GM18502 (cell line): Measurements from ENCODE around the gene ZW10.
"Not testable (repeated sequence)": the region's sequence is repeated elsewhere in the genome, so short reads cannot be mapped to it uniquely, and the experiment has no call there.

Experiments used
- ATAC-seq: cut with Tn5 transposase; IDR thresholded peaks from one replicate; pipeline ENCODE4 v1.9.1; 2021; ENCODE audit warnings: mild to moderate bottlenecking; ENCODE audit not compliant: unreplicated experiment, poor library complexity

ZW10 gene

DNA sequence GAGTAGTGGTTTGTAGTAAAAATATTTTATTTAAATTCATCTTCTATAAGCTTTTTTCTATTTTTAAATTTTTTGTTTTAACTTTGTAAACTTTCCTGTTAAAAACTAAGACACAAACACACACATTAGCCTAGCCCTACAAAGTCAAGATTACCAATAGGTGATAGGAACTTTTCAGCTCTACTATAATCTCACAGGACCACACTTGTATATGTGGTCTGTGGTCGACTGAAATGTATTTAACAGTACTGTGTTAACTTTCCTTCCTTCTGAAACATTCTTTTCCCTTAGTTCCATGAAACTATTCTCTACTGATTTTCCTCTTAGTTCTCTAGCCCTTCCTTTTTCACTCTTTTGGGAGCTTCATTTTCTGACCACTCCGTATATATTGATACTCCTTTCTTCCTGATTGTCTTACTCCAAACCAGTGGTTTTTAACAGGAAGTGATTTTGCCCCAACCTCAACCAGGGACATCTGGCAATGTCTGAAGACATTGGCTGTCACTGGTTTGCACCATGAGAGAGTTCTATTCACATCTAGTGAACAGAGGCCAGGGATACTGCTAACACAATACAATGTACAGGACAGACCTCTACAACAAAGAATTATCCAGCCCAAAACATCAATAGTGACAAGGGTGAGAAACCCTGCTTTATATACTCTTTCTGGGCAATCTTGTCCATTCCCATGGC, 8.8 kb downstream of the ZW10 start:
- ATAC-seq = no peak

DNA sequence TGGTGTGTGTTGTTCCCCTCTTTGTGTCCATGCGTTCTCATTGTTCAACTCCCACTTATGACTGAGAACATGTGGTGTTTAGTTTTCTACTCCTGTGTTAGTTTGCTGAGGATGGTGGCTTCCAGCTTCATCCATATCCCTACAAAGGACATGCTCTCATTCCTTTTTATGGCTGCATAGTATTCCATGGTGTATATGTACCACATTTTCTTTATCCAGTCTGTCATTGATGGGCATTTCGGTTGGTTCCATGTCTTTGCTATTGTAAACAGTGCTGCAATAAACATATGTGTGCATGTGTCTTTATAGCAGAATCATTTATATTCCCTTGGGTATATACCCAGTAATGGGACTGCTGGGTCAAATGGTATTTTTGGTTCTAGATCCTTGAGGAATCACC, 10.5 kb downstream of the ZW10 start:
- ATAC-seq = not testable (repeated sequence)

DNA sequence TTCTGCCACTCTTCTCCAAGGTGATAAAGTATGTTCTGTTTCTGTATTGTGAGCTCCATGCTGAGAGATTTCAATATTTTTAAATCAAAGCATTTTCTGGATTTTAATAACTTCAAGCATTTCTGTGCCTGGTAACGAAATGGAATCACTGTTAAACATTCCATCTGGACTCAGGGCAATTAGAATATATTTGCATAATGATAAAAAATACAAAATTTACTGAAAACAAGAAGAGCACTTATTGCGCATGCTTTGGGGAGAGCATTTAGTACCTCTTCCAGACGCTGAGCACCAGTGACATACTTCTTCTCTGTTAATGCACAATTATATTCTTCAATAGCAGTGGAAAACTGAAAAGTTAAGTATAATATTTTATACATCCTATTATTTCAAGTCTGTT, 13.3 kb downstream of the ZW10 start:
- no peak for ATAC-seq

DNA sequence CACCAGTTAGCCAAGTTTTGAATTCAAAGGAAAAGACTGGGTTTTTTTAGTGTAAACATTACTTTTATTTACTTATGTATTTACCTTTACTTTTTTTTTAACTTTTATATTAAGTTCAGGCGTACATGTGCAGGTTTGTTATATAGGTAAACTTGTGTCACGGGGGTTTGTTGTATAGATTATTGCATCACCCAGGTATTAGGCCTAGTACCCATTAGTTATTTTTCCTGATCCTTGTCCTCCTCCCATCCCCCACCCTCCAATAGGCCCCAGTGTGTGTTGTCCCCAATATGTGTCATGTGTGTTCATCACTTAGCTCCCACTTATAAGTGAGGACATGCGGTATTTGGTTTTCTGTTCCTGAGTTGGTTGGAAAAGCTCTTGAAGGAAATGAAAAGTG, 20.6 kb downstream of the ZW10 start:
- no peak for ATAC-seq

DNA sequence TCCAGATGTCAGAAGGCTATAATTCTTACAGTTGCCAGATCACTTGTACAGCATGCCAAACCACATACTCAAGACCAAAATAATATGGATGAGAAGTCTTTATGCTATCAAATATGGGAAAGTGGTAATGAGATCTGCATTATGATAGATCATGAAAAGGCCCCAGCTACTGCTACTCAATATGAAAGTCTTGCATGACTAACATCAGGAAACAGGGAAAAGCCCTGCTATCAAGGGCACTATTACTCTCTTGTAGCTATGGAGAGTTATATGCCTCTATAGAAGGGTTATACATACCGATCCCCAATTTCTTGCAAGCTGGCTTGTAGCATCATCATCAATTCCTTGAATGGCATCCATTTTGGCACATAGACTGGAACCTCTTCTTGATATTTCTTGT, 37.2 kb downstream of the ZW10 start:
- ATAC-seq = no peak

DNA sequence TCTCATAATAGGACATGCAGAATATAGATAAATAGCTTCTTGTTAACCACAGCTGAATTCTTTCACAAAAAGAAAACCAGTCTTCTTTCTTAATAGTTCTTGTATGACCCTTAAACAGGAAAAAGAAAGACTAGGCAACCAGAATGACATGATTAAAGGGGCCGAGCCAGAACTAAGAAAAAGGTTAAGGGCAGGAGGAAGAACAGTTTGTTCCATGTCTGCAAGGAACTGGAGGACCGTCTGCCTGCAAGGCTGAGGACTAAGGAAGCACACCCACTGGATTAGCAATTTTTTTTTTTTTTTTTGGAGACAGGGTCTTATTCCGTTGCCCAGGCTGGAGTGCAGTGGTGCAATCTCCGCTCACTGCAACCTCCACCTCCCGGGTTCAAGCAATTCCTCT, 41.4 kb downstream of the ZW10 start:
- ATAC-seq = no peak

DNA sequence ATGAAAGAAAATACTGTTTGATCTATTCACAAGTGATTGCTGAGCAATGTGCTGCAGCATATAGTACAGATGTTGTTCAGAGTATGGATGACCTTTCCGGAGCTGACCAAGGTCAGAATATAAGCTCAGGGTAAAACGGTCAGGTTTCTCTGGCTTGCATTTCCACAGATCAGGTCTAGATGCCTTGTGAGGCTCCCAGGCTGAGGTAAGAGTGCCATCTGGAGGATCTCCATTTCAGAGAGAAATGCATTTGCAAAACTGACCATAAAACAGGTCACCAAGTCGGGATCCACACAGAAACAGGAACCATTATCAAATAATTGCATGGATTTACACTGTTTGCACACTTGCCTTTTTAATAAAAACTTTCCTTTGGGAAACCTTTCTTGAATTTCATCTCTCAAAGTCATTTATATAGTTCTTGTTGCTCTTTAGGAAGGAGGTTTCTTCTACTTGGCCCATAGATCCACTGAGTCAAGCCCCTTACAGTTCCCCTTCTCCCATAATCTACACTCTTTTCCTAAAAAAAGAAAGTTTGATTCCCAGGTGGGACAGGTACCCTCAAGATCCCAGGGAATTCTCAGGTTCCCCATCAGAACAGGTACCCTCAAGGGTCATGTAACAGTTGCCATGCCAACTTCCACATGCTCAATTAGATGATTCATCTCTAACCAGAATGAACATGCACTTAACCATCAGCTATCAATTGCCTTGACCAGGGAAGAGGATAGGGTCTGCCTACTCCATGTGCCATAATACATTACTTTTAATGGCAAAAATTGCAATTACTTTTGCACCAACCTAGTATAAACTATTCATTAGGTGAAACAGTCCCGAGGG, 42.4 kb downstream of the ZW10 start:
- ATAC-seq = no peak

DNA sequence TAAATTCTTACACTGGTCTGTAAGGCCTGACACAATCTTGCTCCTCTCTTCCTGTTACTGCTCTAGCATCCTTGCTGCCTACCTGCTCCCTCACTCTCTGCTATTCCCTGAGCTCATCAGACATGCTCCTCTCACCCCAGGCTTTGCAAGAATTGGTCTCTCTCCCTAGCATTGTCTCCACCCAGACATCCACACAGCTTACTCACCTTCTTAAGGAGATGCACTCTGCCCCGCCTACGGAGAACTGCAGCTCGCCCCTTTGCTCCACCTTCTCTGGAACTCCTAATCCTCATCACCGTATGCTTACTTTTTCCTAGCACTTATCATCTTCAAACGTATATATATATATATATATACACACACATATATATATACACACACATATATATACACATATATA, 44.0 kb downstream of the ZW10 start:
- ATAC-seq = no peak

DNA sequence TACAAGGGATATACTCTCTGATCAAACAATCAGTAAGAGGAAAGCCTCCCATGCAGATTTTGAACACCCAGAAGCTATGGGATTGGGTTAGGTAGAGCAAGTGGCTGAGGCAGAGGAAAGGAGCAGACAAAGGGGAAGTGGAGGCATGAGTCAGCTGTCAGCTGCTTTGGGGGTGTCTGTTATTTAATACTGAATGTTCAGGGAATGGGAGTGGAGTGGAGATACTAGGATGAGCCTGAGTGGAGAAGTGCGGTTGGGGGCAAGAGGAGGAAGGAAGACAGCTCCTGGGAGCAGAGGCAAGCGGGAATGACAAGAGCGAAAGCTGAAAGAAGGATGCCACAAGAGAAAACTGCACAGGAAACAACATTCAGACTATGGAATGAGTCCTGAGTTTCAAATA, 44.7 kb downstream of the ZW10 start:
- no peak for ATAC-seq

DNA sequence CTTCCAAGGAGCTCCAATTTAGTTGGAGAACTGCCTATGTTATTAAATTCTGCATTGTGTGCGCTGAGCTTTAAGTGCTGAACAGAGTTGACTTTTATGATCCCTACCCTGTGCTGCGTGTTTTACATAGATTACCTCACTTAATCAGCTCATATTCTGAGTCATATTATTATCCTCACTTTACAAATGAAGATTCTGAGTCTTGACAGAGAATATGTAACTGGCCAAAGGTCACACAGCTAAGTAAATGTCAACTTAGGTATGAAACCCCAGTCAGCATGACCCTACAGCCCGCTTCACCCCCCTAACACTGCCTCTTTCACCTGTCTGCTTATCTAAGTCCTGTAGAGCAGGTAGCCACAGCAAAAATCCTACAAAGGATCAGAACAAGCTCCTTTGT, 47.6 kb downstream of the ZW10 start:
- no peak for ATAC-seq

DNA sequence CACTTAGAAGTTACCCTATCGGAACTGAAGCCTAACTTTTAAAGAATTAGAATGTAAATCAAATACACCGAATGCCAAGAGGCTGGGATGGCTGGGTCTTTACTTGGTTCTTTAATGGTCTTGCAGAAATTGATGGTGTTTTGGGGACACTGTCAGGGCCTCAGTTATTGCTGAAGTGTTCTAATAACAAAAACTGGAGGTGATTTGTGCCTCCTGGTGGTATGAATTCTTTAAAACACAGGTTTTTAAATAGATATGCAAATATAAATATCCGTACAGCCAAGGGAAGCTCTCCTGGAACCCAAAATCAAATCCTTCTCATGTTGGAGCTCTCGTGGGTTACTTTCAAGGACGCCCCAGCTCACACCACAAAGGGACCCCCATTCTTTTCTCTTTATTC, 48.1 kb downstream of the ZW10 start:
- ATAC-seq = no peak

DNA sequence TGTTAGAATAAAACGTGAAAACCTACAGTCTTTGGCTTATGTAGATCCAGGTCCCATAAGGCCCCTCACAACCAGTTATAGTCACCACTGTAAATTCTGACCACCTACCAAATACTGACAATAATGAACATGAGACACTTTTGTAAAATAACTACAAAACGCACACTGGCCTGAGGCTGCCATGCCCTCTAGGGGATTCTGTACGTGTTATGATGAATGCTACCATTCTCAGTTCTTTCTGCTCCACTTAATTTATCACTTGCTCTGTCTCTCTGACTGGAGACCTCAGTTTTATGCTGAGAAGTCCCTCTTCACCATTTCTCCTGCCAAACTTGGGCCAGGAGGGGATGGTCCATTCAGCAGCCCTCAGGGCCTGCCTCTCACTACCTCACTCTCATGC, 48.7 kb downstream of the ZW10 start:
- no peak for ATAC-seq

DNA sequence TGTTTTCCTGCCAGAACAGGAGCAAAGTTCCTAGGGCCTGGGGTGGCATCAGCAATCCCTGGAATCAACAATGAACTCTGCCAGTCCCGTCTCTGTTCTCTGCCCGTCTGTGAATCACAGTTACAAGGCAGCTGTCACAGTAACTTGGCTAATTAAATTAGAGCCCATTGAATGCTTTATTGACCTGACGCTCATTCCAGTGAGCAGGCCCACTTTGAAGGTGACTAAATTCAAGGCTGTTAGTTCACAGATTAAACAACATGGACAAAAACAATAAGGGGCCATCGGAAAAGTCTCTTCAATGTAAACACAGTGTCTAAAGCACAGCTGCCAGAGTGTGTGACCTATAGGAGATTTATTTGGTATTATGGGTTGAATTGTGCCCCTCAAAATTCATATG, 49.7 kb downstream of the ZW10 start:
- no peak for ATAC-seq

DNA sequence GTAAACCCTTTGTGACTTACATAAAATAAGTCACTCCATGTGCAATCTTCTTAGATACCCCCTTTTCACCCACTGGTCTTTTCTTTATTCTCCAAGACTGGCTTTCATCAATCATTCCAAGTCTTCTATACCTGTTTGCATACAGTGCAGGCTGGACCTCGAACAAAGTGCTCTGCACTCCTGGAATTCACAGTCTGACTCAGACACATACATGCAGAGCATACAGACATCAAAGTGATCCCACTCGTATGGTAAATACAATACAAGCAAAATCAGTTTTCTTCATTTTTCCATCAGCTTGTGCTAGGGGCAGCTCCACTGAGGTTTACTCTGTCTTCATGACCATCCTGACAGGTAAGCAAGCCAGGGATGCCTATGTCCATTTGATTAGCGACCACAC, 50.6 kb downstream of the ZW10 start:
- no peak for ATAC-seq

DNA sequence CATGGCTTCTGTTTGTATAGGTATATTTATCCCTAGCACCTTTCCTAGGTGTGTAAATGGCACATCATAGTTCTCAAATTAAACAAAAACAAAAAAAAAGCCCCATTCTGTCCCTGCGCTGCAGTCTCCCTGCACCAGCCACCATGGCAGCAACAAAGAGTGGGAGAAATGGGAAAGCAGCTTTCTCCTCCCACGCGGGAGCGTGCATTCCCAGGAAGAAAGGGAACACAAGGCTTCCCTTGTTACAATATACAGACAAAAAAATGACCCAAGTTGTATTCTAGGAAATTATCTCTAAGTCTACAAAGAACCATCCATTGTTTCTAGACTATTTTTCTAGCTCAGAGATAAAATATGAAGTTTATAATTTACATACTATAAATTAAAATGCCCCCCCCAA, 51.3 kb downstream of the ZW10 start:
- no peak for ATAC-seq

DNA sequence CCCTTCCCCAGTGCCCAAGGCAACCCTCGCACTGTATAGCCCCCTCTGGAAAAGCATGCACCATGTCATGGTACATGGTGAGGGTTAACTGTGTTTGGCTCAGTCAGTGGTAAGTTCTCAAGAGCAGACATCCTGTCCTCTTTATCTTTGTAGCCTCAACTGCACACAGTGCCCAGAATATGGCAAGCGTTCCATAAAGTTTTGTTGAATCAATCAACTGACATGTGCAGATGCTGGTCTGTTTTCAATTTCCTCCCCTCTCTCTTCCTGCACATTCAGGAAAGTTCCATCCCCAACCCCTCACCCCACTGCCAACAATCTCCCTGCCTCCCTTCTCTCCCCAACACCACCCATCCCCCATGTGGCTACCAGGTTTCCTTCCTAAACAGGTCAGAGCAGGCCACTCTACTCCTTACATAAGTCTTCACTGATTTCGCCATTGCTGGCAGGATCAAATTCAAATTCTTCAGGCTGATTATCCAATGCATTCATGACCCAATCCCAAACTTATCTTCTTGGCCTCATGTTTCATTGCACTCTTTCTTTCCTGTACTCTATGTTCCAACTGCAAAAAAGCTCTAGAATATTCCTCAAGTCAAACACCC, 51.9 kb downstream of the ZW10 start:
- no peak for ATAC-seq

DNA sequence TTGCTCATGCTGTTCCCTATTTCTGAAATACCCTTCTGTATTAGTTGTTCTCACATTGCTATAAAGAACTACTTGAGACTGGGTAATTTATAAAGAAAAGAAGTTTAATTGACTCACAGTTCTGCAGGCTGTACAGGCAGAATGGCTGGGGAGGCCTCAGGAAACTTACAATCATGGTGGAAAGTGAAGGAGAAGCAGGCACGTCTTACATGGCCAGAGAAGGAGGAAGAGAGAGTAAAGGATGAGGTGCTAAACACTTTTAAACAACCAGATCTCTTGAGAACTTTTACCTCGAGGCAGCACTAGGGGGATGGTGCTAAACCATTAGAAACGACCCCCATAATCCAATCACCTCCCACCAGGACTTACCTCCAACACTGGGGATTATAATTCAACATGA, 53.0 kb downstream of the ZW10 start:
- ATAC-seq = not testable (repeated sequence)

DNA sequence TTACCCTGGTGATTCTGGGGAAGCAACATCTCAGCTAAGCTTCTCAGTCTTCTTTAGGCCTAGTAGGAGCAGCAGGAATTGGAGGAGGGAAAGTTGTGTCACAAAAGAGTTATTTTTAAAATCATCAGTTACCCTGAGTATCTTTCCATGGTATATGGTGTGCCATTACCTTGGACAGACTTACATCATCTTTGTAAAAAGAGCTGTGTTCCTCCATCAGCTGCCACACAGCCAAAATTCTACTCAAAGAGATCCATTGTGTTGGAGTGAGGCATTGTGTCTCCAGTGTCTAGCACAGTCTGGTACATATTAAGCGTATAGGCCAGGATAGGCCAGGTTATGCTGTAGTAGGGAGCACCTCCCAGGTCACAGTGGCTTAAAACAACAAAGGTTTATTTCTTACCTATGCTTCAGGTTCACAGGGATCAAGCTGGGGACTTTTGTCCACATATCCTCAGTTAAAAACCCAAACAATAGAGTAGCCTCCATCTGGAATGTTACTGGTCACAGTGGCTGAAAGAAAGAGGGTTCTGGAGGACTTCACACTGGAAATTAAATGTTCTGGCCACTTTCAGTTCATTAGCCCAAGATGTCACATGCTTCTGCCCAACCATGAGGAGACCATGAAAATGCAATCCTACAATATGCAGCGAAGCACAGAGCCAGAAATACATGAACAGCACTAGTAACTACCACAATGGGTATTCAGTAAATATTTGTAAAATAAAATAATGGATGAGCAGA, 57.4 kb downstream of the ZW10 start:
- ATAC-seq = no peak

DNA sequence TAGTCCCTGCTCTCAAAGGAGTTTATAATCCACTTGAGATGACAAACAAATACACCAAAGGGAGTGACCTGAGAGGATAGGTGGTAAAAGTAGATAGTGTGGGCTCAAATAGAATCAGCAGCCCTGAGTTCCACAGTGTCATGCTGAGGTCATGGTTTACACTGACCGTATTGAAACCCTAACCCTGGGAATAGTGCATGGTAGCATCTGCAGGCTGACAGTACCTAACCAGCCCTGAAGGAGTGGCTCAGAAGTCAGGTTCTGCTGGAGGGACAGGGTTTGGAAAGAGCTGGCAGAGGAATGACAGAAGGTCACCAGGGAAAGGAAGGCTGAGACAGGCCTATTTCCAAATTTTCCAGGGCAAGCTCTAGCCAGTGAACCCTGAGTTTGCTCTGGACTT, 58.2 kb downstream of the ZW10 start:
- ATAC-seq = no peak

DNA sequence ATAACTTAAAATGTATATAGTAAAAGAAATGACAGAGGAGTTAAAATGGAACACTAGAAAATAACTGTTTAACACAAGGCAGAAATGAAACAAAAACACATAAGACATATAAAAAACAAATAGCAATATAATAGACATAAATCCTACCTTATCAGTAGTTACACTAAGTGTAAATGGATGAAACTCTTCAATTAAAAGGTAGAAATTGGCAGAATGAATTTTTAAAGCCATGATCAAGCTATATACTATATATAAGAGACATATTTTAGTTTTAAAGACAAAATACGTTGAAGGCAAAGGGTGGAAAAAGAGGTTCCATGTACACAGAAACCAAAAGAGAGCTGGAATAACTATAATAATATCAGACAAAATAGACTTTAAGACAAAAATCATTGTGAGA, 62.5 kb downstream of the ZW10 start:
- ATAC-seq = no peak
